GM12874 (cell line): ENCODE measurements around the gene MAB21L2.

Experiments
- TF ChIP-seq, protein P1 (sequence below): IDR thresholded peaks from 2 replicates; pipeline ENCODE4 v1.5.1; 2011; ENCODE audit warnings: low read depth, mild to moderate bottlenecking, control low read depth, low read length, moderate library complexity; ENCODE audit not compliant: insufficient read depth

The MAB21L2 gene

GRCh38 chr4:150593996-150594395 lies 12.0 kb downstream of the MAB21L2 start:
- TF ChIP-seq, protein P1, sequence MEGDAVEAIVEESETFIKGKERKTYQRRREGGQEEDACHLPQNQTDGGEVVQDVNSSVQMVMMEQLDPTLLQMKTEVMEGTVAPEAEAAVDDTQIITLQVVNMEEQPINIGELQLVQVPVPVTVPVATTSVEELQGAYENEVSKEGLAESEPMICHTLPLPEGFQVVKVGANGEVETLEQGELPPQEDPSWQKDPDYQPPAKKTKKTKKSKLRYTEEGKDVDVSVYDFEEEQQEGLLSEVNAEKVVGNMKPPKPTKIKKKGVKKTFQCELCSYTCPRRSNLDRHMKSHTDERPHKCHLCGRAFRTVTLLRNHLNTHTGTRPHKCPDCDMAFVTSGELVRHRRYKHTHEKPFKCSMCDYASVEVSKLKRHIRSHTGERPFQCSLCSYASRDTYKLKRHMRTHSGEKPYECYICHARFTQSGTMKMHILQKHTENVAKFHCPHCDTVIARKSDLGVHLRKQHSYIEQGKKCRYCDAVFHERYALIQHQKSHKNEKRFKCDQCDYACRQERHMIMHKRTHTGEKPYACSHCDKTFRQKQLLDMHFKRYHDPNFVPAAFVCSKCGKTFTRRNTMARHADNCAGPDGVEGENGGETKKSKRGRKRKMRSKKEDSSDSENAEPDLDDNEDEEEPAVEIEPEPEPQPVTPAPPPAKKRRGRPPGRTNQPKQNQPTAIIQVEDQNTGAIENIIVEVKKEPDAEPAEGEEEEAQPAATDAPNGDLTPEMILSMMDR: no peak

- TF ChIP-seq, protein P1: no peak
Observed at GRCh38 chr4:150598909-150599308, 17.0 kb downstream of the MAB21L2 start.

GRCh38 chr4:150599547-150599946 lies 17.6 kb downstream of the MAB21L2 start:
- TF ChIP-seq, protein P1: no peak

GRCh38 chr4:150600812-150601445 lies 19.0 kb downstream of the MAB21L2 start:
- TF ChIP-seq, protein P1: no peak

DNA sequence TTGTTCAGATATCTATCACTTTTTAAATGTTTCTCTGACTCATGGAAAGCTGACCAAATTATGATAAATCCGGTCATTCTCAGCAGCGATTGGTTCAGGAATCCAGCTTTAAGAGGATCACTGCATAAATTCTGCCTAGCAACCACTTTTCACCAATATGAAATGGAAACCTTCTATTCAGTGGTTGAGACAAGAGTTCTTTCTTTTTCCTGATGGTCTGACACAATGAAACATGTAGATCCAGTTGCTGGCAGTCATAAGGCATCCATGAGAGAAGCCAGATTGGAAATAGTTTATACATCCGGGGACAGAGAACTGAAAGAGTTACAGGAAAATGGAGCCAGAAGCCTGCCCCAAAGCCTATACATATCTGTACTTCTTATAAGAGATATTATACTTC lies 27.2 kb downstream of the MAB21L2 start:
- TF ChIP-seq, protein P1: no peak

GRCh38 chr4:150619042-150619441 lies 37.1 kb downstream of the MAB21L2 start:
- TF ChIP-seq, protein P1: no peak

GRCh38 chr4:150624055-150624454 lies 42.1 kb downstream of the MAB21L2 start:
- TF ChIP-seq, protein P1: no peak
